CD14-positive monocyte (primary cell): ENCODE results near the gene KCNJ16. TPM values are rescaled to one million over a fixed set of nuclear protein-coding genes. Genes with fewer than 3 reads are reported as not detected.

Source experiments
- DNase-seq, 3 donors: peaks; one replicate each; pipeline ENCODE4 v3.0.0-alpha.2; 2011 to 2022
- H2AFZ ChIP-seq: 2 replicates; pipeline ENCODE4 v1.6.0; 2012; ENCODE audit warnings: mild to moderate bottlenecking, low read depth, low read length, inconsistent platforms; ENCODE audit not compliant: insufficient read depth, poor library complexity, severe bottlenecking
- H3K27ac ChIP-seq, 2 donors: 1 replicate in 1 of 2; 2 replicates in 1 of 2; pipeline ENCODE4 v1.5.1; 2012 to 2013; ENCODE audit warnings: low read length in 2 of 2, control low read depth in 1 of 2, inconsistent platforms in 1 of 2, low read depth in 1 of 2, mild to moderate bottlenecking in 1 of 2
- H3K27me3 ChIP-seq, 2 donors: one replicate each; pipeline versions ENCODE4 v1.6.0 to v1.6.1; 2011 to 2013; ENCODE audit warnings: low read length in 2 of 2; ENCODE audit not compliant: control insufficient read depth in 2 of 2, insufficient read depth in 2 of 2
- H3K36me3 ChIP-seq, 2 donors: replicated peaks in 1 of 2; 1 replicate in 1 of 2; 2 replicates in 1 of 2; pipeline versions ENCODE4 v1.5.1 to v1.6.1; 2012 to 2013; ENCODE audit warnings: low read length in 2 of 2, control low read depth in 1 of 2, inconsistent platforms in 1 of 2, mild to moderate bottlenecking in 1 of 2; ENCODE audit not compliant: insufficient read depth in 2 of 2, control insufficient read depth in 1 of 2
- H3K4me1 ChIP-seq, 2 donors: 1 replicate in 1 of 2; 2 replicates in 1 of 2; pipeline versions ENCODE4 v1.5.1 to v1.6.1; 2012 to 2013; ENCODE audit warnings: low read length in 2 of 2, control low read depth in 1 of 2, inconsistent platforms in 1 of 2, mild to moderate bottlenecking in 1 of 2, moderate library complexity in 1 of 2; ENCODE audit not compliant: insufficient read depth in 2 of 2, control insufficient read depth in 1 of 2
- H3K4me2 ChIP-seq: replicated peaks from 2 replicates; pipeline ENCODE3; 2012; ENCODE audit warnings: low read length, moderate library complexity, mild to moderate bottlenecking; ENCODE audit not compliant: poor library complexity, severe bottlenecking; ENCODE audit errors: extremely low read depth
- H3K4me3 ChIP-seq, 3 experiments: fragments of 200-600 bp in 1 of 3; sonication (generic) in 1 of 3; replicated peaks in 1 of 3; 1 replicate in 2 of 3; 2 replicates in 1 of 3; pipeline ENCODE4 v1.5.1; 2011 to 2013; ENCODE audit warnings: low read length in 3 of 3, mild to moderate bottlenecking in 3 of 3, control low read depth in 2 of 3, low read depth in 2 of 3, inconsistent platforms in 1 of 3, moderate library complexity in 1 of 3
- H3K79me2 ChIP-seq: 2 replicates; pipeline ENCODE4 v1.6.0; 2012; ENCODE audit warnings: mild to moderate bottlenecking, control low read depth, inconsistent platforms, low read length, moderate library complexity; ENCODE audit not compliant: insufficient read depth
- H3K9ac ChIP-seq: 2 replicates; pipeline ENCODE4 v1.6.0; 2017; ENCODE audit warnings: low read length, mild to moderate bottlenecking; ENCODE audit not compliant: insufficient read depth, poor library complexity, severe bottlenecking
- H3K9me3 ChIP-seq, 2 donors: replicated peaks in 1 of 2; 1 replicate in 1 of 2; 2 replicates in 1 of 2; pipeline versions ENCODE4 v1.5.1 to v1.6.1; 2012 to 2013; ENCODE audit warnings: low read length in 2 of 2, control low read depth in 1 of 2; ENCODE audit not compliant: control insufficient read depth in 1 of 2, insufficient read depth in 1 of 2
- H4K20me1 ChIP-seq: 2 replicates; pipeline ENCODE4 v1.6.0; 2012; ENCODE audit warnings: mild to moderate bottlenecking, low read length, control low read depth, moderate library complexity; ENCODE audit not compliant: insufficient read depth
- H3K27ac Mint-ChIP-seq, 7 donors: one replicate each; pipeline ENCODE4 v1.8.0; 2020; ENCODE audit warnings: mild to moderate bottlenecking in 7 of 7, mixed read lengths in 7 of 7, moderate library complexity in 6 of 7, inconsistent platforms in 2 of 7
- H3K27me3 Mint-ChIP-seq, 3 donors: one replicate each; pipeline ENCODE4 v1.8.0; 2021 to 2022; ENCODE audit warnings: low read depth in 3 of 3, mild to moderate bottlenecking in 3 of 3, mixed read lengths in 3 of 3, moderate library complexity in 3 of 3, inconsistent platforms in 1 of 3
- H3K36me3 Mint-ChIP-seq, 2 donors: one replicate each; pipeline ENCODE4 v1.8.0; 2020; ENCODE audit warnings: mixed read lengths in 2 of 2, inconsistent platforms in 1 of 2, mild to moderate bottlenecking in 1 of 2
- H3K4me1 Mint-ChIP-seq: one replicate; pipeline ENCODE4 v1.8.0; 2020; ENCODE audit warnings: mild to moderate bottlenecking, mixed read lengths
- H3K4me3 Mint-ChIP-seq, 2 donors: one replicate each; pipeline ENCODE4 v1.8.0; 2020; ENCODE audit warnings: mild to moderate bottlenecking in 2 of 2, mixed read lengths in 2 of 2, moderate library complexity in 1 of 2
- H3K9me3 Mint-ChIP-seq, 7 donors: one replicate each; pipeline ENCODE4 v1.8.0; 2020 to 2022; ENCODE audit warnings: mixed read lengths in 7 of 7, mild to moderate bottlenecking in 6 of 7, moderate library complexity in 6 of 7, inconsistent platforms in 2 of 7
- WGBS: methylation state at CpG from one replicate; pipeline ENCODE4 v1.1.5; 2013; ENCODE audit warnings: missing lambda C conversion rate; ENCODE audit not compliant: insufficient coverage; 5-methylcytosine and 5-hydroxymethylcytosine counted together
- intact Hi-C, 2 donors: fragments of 100-400 bp; cut with micrococcal nuclease; formaldehyde crosslinking; loops; one replicate each; pipeline versions ENCODE4 v1.15.0 to v1.15.1; 2023
- polyA plus RNA-seq, 3 donors: library from polyadenylated mRNA; depleted of rRNA in 1 of 3; unstranded in 2 of 3; stranded (reverse) in 1 of 3; fragments of 300-500 nt in 2 of 3; fragments of >200 nt in 1 of 3; fragmentation: Illumina TruSeq in 2 of 3; gene quantifications; 1 replicate in 2 of 3; 2 replicates in 1 of 3; pipeline ENCODE4 v1.2.3, GENCODE V29; 2012 to 2021
- TF ChIP-seq, protein P1 (sequence below): fragments of 200-600 bp; IDR thresholded peaks from one replicate; pipeline ENCODE4 v1.8.0; 2022; ENCODE audit warnings: antibody characterized with exemption, mild to moderate bottlenecking

The KCNJ16 gene
- polyA plus RNA-seq, 3 donors = not detected

DNA sequence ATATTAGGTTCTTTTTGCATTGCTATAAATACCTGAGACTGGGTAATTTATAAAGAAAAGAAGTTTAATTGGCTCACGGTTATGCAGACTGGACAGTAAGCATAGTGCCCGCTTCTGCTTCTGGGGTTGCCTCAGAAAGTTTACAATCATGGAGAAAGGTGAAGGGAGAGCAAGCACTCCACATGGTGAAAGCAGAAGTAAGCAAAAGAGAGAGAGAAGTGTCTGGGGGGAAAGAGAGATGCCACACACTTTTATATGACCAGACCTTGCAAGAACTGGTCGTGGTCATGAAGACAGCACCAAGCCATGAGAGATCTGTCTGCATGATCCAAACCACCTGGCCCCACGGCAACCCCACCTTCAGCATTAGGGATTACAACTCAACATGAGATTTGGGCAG, 45.4 kb downstream of the KCNJ16 start:
- TF ChIP-seq, protein P1, sequence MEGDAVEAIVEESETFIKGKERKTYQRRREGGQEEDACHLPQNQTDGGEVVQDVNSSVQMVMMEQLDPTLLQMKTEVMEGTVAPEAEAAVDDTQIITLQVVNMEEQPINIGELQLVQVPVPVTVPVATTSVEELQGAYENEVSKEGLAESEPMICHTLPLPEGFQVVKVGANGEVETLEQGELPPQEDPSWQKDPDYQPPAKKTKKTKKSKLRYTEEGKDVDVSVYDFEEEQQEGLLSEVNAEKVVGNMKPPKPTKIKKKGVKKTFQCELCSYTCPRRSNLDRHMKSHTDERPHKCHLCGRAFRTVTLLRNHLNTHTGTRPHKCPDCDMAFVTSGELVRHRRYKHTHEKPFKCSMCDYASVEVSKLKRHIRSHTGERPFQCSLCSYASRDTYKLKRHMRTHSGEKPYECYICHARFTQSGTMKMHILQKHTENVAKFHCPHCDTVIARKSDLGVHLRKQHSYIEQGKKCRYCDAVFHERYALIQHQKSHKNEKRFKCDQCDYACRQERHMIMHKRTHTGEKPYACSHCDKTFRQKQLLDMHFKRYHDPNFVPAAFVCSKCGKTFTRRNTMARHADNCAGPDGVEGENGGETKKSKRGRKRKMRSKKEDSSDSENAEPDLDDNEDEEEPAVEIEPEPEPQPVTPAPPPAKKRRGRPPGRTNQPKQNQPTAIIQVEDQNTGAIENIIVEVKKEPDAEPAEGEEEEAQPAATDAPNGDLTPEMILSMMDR = no peak
- Mint-ChIP-seq H3K4me3 (peak overlapping the region; percentile 18 to 72), H3K27ac (peak overlapping the region; percentile 64 to 93 (median 81)), H3K36me3 (peaks cover 0 to 4% of the 10 kb centered on the region in 2 donors), H3K27me3 (peaks cover 0 to 6% (median 1%) of the 10 kb centered on the region in 3 donors), H3K4me1 (peaks cover 56% of the 10 kb centered on the region), H3K9me3 (peaks cover 0 to 2% (median 0%) of the 10 kb centered on the region in 7 donors)
- H3K4me2 ChIP-seq = peak overlapping the region; percentile 57
- peaks cover 59 to 60% of the 10 kb centered on the region in 2 donors for H3K4me1 ChIP-seq
- H3K9ac ChIP-seq = no peak overlapping the region
- intact Hi-C loops = no loop called here
- no peaks in the 10 kb centered on the region for H3K36me3 ChIP-seq
- peak; percentile 38 to 68 (median 53) for DNase-seq
- no peaks in the 10 kb centered on the region for H3K27me3 ChIP-seq
- H3K27ac ChIP-seq = peak overlapping the region in 1 of 2 donors; percentile 87
- H3K4me3 ChIP-seq = peak overlapping the region in 1 of 3 experiments; percentile 58
- H3K9me3 ChIP-seq = no peaks in the 10 kb centered on the region
- no peak overlapping the region for H2AFZ ChIP-seq
- no peaks in the 10 kb centered on the region for H4K20me1 ChIP-seq
- H3K79me2 ChIP-seq = no peaks in the 10 kb centered on the region
- WGBS = 0% methylated on average over 2 of the region's 4 CpGs

GRCh38 chr17:70121126-70121525, 46.1 kb downstream of the KCNJ16 start:
- Histone ChIP-seq H3K4me1 (peaks cover 59 to 60% of the 10 kb centered on the region in 2 donors), H3K27me3 (no peaks in the 10 kb centered on the region), H3K4me3 (peak overlapping the region in 1 of 3 experiments; percentile 58), H3K9me3 (no peaks in the 10 kb centered on the region), H3K9ac (no peak overlapping the region), H4K20me1 (no peaks in the 10 kb centered on the region), H3K4me2 (peak overlapping the region; percentile 57), H3K36me3 (no peaks in the 10 kb centered on the region), H3K27ac (peak overlapping the region in 1 of 2 donors; percentile 87), H2AFZ (no peak overlapping the region), H3K79me2 (no peaks in the 10 kb centered on the region)
- intact Hi-C loops = no loop called here
- Mint-ChIP-seq H3K9me3 (peaks cover 0 to 2% (median 0%) of the 10 kb centered on the region in 7 donors), H3K4me1 (peaks cover 56% of the 10 kb centered on the region), H3K27ac (peak overlapping the region in 4 of 7 donors; percentile 43 to 81 (median 71)), H3K36me3 (peaks cover 0 to 4% of the 10 kb centered on the region in 2 donors), H3K27me3 (peaks cover 0 to 4% (median under 1%) of the 10 kb centered on the region in 3 donors), H3K4me3 (peak overlapping the region in 1 of 2 donors; percentile 72)
- no CpG with 5 or more reads among the region's 3 CpGs for WGBS
- TF ChIP-seq, protein P1 = no peak
- DNase-seq = peak in 2 of 3 donors; percentile 44 to 49
